A673 (cell line): ENCODE measurements around the gene ZSCAN30.

Source experiments
- CTCF ChIP-seq: fragments of 300-800, 200-600 bp; sonication (generic); conservative IDR thresholded peaks from 2 replicates; pipeline ENCODE4 v1.5.1; 2017; ENCODE audit warnings: low read depth, mild to moderate bottlenecking, antibody characterized with exemption, low read length, moderate library complexity, mixed read lengths
- EZH2 ChIP-seq: fragments of 200-600 bp; sonication (generic); IDR thresholded peaks from 2 replicates; pipeline ENCODE4 v1.6.1; 2017; ENCODE audit warnings: borderline replicate concordance, low read depth, mild to moderate bottlenecking, mixed read lengths, antibody characterized with exemption, low read length; ENCODE audit not compliant: poor library complexity, severe bottlenecking

DNA sequence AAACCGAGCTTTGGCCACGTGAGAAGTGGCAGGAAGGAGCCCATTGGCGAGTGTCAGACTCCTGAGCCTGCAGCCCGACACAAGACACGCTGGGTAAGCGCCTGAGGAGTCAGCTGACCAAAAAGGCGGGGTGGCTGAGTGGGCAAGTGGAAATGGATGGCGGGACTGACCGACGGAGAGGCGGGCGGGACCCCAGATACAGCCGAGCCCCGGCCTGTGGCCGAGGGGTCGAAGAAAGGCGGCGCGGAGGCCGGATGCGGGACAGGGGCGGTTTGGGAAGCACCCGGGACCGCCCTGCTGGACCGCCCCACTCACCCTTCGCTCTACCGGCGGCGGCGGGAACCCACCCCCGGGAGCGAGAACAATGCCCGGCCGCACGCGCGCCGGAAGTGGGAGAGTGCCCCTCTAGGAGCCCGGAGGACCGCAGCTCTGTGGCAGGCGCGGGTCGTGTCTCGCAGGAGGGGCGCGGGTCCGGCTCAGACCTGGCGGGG, 22.8 kb downstream of the ZSCAN30 start:
- TF ChIP-seq CTCF = no peak
- no peak for TF ChIP-seq EZH2
